Mesothelial cell of epicardium (in vitro differentiated cells): ENCODE measurements around the gene JARID2. TPM values are rescaled to one million over a fixed set of nuclear protein-coding genes. Genes with fewer than 3 reads are reported as not detected.

ENCODE experiments used
- DNase-seq, 2 experiments: peaks; one replicate each; pipeline ENCODE4 v3.0.0; 2021; ENCODE audit warnings: low spot score in 2 of 2; ENCODE audit not compliant: unreplicated experiment in 2 of 2
- H3K27ac Mint-ChIP-seq: 2 replicates; pipeline ENCODE4 v1.8.0; 2021; ENCODE audit warnings: mixed read lengths
- H3K27me3 Mint-ChIP-seq: 2 replicates; pipeline ENCODE4 v1.8.0; 2021; ENCODE audit warnings: low read depth, mixed read lengths
- H3K36me3 Mint-ChIP-seq: 2 replicates; pipeline ENCODE4 v1.8.0; 2021; ENCODE audit warnings: mixed read lengths
- H3K4me1 Mint-ChIP-seq: 2 replicates; pipeline ENCODE4 v1.8.0; 2021; ENCODE audit warnings: mixed read lengths
- H3K4me3 Mint-ChIP-seq: 2 replicates; pipeline ENCODE4 v1.8.0; 2021; ENCODE audit warnings: mild to moderate bottlenecking, moderate library complexity, mixed read lengths
- H3K9me3 Mint-ChIP-seq: 2 replicates; pipeline ENCODE4 v1.8.0; 2021; ENCODE audit warnings: mixed read lengths
- total RNA-seq: library from RNA; stranded (reverse); gene quantifications from 3 replicates; pipeline ENCODE4 v1.2.1, GENCODE V29; 2021
- TF ChIP-seq, protein P1 (sequence below): fragments of 200-600 bp; sonication (generic); IDR thresholded peaks from one replicate; pipeline ENCODE4 v1.5.0; 2021; ENCODE audit warnings: antibody characterized with exemption; ENCODE audit not compliant: unreplicated experiment

JARID2 gene
- total RNA-seq, 1 donor from 2014 or later: 35.3 TPM

DNA sequence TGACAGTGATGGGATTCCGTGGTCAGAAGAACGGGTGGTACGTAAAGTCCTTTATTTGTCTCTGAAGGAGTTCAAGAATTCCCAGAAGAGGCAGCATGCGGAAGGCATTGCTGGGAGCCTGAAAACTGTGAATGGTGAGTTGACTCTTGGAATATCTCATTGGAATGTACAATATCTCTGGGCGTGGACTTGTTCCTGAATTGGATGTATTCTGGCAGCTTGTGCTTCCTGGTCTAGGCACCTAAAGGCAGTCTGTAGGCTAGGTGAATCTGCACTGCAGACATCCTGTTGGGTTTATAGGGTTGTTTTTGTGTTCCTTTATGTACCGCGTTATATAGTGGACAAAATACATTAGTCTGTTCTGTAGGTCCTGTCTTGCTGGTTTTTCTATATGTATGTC lies 128.2 kb downstream of the JARID2 start:
- Mint-ChIP-seq H3K36me3 (peaks cover 5% of the 10 kb centered on the region), H3K4me3 (no peak overlapping the region), H3K9me3 (peaks cover 5% of the 10 kb centered on the region), H3K4me1 (peaks cover 16% of the 10 kb centered on the region), H3K27me3 (no peaks in the 10 kb centered on the region), H3K27ac (no peak overlapping the region)
- no peak for DNase-seq
- TF ChIP-seq, protein P1, sequence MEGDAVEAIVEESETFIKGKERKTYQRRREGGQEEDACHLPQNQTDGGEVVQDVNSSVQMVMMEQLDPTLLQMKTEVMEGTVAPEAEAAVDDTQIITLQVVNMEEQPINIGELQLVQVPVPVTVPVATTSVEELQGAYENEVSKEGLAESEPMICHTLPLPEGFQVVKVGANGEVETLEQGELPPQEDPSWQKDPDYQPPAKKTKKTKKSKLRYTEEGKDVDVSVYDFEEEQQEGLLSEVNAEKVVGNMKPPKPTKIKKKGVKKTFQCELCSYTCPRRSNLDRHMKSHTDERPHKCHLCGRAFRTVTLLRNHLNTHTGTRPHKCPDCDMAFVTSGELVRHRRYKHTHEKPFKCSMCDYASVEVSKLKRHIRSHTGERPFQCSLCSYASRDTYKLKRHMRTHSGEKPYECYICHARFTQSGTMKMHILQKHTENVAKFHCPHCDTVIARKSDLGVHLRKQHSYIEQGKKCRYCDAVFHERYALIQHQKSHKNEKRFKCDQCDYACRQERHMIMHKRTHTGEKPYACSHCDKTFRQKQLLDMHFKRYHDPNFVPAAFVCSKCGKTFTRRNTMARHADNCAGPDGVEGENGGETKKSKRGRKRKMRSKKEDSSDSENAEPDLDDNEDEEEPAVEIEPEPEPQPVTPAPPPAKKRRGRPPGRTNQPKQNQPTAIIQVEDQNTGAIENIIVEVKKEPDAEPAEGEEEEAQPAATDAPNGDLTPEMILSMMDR: no peak

DNA sequence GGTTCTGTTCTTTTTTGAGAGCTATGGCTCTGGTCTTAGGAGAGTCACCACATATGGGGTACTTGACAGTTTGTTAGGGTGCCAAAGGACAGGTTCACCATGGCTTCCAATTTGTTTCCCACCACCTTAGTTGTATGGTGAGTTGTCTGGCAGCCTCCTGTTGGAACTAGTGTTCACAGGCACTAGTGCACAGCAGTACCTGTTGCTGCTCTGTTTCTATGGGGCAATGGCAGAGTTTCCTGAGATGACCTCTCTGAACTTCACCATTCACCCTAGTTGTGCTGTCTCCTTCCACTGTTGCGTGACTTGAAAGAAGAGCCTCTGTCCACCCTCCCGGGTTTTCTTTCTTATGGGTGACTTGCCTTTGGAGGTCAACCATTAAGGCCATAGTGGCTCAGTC lies 129.1 kb downstream of the JARID2 start:
- Mint-ChIP-seq H3K4me3 (no peak overlapping the region), H3K27me3 (no peaks in the 10 kb centered on the region), H3K4me1 (peaks cover 14% of the 10 kb centered on the region)

DNA sequence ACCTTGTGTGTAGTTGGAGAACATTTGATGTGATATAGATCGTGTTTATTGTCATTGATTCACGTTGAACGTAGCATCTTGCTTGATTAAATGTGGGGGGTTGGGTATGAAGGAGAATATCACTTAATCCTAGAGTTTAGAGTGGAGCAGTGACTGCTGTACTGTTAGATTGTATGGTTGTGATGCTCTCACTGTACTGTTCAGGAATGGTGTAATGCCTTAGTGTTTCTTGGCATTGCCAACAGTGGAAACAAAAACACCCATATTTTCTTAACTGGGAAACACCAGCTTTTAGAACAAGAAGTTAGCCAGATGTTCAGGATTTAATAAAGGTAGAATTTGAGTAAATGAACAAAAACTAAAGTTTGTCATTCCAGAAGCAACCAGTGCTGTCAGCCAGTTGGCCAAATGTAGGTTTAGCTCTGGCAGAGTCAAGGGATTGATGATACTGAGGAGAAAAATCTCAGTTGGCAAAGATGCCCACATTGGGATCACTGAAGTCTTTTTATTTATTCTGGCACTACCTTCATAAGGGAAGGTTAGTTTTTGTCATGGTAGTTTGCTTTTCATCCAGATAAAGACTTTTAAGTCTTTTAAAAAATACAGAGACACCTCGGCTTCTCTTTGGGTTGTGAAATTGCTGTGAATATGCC lies 129.9 kb downstream of the JARID2 start:
- Mint-ChIP-seq H3K4me3 (no peak overlapping the region), H3K36me3 (peaks cover 5% of the 10 kb centered on the region), H3K9me3 (peaks cover 5% of the 10 kb centered on the region), H3K27me3 (no peaks in the 10 kb centered on the region), H3K4me1 (peaks cover 13% of the 10 kb centered on the region), H3K27ac (no peak overlapping the region)
- TF ChIP-seq, protein P1: no peak
- DNase-seq: no peak

More for the DNA sequence above, 129.1 kb downstream of the JARID2 start:
- Mint-ChIP-seq H3K36me3 (peaks cover 5% of the 10 kb centered on the region), H3K9me3 (peaks cover 5% of the 10 kb centered on the region), H3K27ac (no peak overlapping the region)
- TF ChIP-seq, protein P1: no peak
- DNase-seq: no peak

DNA sequence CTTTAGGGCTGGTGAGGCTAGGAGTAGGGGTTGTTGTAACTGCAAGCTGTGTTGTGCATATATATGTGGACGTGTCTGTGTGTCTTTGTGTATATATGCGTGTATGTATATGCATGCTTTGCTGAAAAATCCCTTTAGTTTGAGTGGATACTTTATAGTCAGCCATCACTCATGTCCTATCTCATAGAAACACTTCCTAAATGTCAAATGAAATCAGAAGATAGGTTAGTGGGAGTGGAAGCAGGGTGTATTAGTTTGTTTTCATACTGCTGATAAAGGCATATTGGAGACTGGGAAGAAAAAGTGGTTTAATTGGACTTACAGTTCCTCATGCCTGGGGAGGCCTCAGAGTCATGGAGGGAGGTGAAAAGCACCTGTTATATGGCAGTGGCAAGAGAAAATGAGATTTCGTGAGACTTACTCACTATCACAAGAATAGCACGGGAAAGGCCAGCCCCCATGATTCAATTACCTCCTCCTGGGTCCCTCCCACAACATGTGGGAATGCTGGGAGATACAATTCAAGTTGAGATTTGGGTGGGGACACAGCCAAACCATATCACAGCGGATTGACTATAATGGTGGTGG lies 131.1 kb downstream of the JARID2 start:
- H3K9me3 Mint-ChIP-seq: peaks cover 5% of the 10 kb centered on the region
- no peak overlapping the region for H3K4me3 Mint-ChIP-seq
- DNase-seq: no peak
- TF ChIP-seq, protein P1: no peak
- H3K27me3 Mint-ChIP-seq: no peaks in the 10 kb centered on the region
- peaks cover 9% of the 10 kb centered on the region for H3K4me1 Mint-ChIP-seq
- no peak overlapping the region for H3K27ac Mint-ChIP-seq
- H3K36me3 Mint-ChIP-seq: peaks cover 5% of the 10 kb centered on the region

DNA sequence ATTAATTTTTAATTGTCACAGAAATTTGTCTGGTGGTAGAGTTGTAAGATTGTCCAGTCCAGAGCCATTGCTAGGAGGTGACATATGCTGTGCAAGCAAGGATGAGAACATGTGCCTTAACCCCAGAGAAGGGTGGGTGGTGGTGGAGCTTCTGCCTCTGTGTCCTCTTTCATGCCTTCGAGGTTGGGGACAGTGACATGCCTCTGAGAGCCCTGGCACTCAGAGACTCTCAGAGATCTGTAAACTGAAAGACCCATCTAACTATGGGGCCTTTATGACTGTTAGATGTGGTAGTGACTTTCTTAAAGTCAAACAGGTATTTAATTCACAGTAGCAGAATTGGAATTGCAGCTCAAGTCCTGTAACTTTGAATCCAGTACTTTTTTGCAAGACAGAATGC lies 132.4 kb downstream of the JARID2 start:
- H3K9me3 Mint-ChIP-seq: peaks cover 5% of the 10 kb centered on the region
- H3K4me1 Mint-ChIP-seq: peaks cover 9% of the 10 kb centered on the region
- no peak overlapping the region for H3K27ac Mint-ChIP-seq
- no peak for DNase-seq
- no peak overlapping the region for H3K4me3 Mint-ChIP-seq
- H3K27me3 Mint-ChIP-seq: no peaks in the 10 kb centered on the region
- TF ChIP-seq, protein P1: no peak
- H3K36me3 Mint-ChIP-seq: peaks cover 5% of the 10 kb centered on the region
